MG63 (cell line): ENCODE measurements around the gene ISCA2. TPM values are rescaled to one million over a fixed set of nuclear protein-coding genes. Genes with fewer than 3 reads are reported as not detected.
A peak's percentile ranks its signal among the peaks of the same experiment; 100 is the strongest.
"Not testable (repeated sequence)": the region's sequence is repeated elsewhere in the genome, so short reads cannot be mapped to it uniquely, and the experiment has no call there.

Experiments used
- DNase-seq: peaks from one replicate; pipeline ENCODE4 v3.0.0-alpha.2; 2020
- H3K27me3 ChIP-seq: fragments of 250-450 bp; sonication (Bioruptor Pico); 2 replicates; pipeline ENCODE4 v1.5.1; 2020; ENCODE audit warnings: mild to moderate bottlenecking, moderate library complexity
- H3K36me3 ChIP-seq: fragments of 250-450 bp; sonication (Bioruptor Pico); 2 replicates; pipeline ENCODE4 v1.5.1; 2020; ENCODE audit warnings: mild to moderate bottlenecking, moderate library complexity
- H3K4me3 ChIP-seq: fragments of 250-450 bp; sonication (Bioruptor Pico); 2 replicates; pipeline ENCODE4 v1.5.1; 2020; ENCODE audit warnings: mild to moderate bottlenecking, moderate library complexity
- H3K9me3 ChIP-seq: fragments of 250-450 bp; sonication (Bioruptor Pico); 2 replicates; pipeline ENCODE4 v1.5.1; 2020; ENCODE audit warnings: mild to moderate bottlenecking, moderate library complexity
- total RNA-seq: library from RNA; depleted of rRNA; stranded (reverse); fragments of >200 nt; shearing (Covaris generic); gene quantifications from 2 replicates; pipeline ENCODE4 v1.2.3, GENCODE V29; 2014; ENCODE audit warnings: low replicate concordance; rRNA removed

The ISCA2 gene, protein sequence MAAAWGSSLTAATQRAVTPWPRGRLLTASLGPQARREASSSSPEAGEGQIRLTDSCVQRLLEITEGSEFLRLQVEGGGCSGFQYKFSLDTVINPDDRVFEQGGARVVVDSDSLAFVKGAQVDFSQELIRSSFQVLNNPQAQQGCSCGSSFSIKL
- total RNA-seq, result 12.7 and 31.6 TPM in 2 replicates

DNA sequence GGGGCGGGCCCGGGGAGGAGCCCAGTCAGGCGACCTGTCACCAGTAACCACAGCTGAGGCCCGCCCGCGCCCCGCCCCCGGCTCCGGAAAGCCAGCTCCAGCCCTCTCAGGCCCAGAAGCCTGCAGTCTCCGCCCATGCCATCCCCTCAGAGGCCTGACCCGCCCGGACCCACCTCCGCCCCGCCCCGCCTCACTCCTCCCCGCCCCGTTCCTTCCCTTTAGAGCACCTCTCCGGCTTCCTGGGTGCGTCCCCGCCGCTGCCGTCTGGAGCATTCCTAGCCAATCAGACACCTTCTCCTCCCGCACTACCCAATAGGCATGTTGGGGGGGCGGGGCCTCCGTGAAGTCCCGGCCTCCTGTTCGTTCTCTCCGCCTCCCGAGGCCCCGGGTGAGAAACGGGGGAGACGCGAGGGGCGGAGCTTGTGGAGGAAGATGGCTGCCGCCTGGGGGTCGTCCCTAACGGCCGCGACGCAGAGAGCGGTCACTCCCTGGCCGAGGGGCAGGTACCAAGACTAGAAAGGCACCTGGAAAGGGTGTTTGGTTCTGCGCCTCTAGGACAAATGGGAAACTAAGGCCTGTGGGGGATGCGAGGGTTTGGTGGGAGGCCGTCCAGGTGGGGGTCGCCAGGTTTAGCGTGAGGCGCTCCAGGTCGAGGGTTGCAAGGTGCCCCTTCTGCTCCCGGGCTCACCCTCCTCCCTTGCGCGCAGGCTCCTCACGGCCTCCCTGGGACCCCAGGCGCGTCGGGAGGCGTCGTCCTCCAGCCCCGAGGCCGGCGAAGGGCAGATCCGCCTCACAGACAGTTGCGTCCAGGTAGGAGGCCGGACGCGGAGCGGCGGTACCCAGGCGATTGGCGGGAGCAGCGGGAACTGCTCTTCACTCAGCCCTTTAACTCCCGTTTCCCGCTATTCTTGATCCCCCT, at the start of gene ISCA2:
TSS of gene ISCA2 (plus strand) at position 423 of the 919 bp plus-strand sequence. CDS start at position 433, 10 bp downstream.
- H3K27me3 ChIP-seq, result no peaks in the 10 kb centered on the region
- H3K4me3 ChIP-seq, result peak within 1 kb of the TSS; percentile 87
- no peaks in the 10 kb centered on the region for H3K9me3 ChIP-seq
- H3K36me3 ChIP-seq, result no peaks in the 10 kb centered on the region
- peak; percentile 97 for DNase-seq

- Histone ChIP-seq H3K4me3 (no peak overlapping the region), H3K9me3 (no peaks in the 10 kb centered on the region), H3K36me3 (no peaks in the 10 kb centered on the region), H3K27me3 (no peaks in the 10 kb centered on the region)
- DNase-seq, result no peak
These were observed 48.7 kb upstream of the ISCA2 start for GRCh38 chr14:74444866-74445265.

DNA sequence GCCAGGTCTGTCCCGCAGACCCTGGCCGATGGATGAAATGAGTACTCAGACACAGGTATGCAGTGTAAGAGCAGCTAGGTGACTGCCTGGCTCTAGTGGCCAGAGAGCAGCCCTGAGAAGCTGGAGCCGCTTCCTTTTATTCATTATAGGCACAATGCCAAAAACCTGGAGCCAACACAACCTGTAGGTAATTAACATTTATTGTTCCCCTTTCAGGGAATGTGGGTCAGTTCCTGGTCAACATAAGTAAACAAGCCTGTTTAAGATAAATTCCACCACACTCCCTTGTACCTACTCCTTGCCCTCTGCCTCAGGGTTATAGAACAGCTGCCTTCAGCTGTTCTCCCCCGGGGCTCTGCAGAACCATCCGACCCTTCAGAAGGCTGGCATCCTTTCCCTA, 39.2 kb upstream of the ISCA2 start:
- not testable (repeated sequence) for H3K4me3 ChIP-seq, H3K36me3 ChIP-seq, H3K27me3 ChIP-seq, H3K9me3 ChIP-seq, DNase-seq

GRCh38 chr14:74456684-74457564, 36.6 kb upstream of the ISCA2 start:
- Histone ChIP-seq H3K9me3 (no peaks in the 10 kb centered on the region), H3K4me3 (no peak overlapping the region), H3K27me3 (no peaks in the 10 kb centered on the region), H3K36me3 (no peaks in the 10 kb centered on the region)
- DNase-seq, result no peak

DNA sequence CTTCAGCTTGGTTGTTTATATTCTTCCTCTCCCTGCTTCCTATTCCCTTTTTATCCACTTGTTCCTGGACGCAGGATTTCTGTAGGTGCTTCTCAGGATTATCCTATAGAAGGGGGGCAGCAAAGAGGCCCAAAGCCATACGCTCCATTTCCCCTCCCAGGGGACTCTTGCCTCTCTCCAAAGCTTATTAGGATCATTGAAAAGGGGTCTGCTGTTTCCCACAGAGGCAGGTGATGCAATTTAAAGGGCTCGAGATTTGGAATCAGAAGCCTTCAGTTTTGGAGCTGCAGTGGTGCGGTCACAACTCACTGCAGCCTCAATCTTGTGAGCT, 36.0 kb upstream of the ISCA2 start:
- Histone ChIP-seq H3K27me3 (no peaks in the 10 kb centered on the region), H3K4me3 (no peak overlapping the region), H3K9me3 (no peaks in the 10 kb centered on the region), H3K36me3 (no peaks in the 10 kb centered on the region)
- DNase-seq, result no peak

DNA sequence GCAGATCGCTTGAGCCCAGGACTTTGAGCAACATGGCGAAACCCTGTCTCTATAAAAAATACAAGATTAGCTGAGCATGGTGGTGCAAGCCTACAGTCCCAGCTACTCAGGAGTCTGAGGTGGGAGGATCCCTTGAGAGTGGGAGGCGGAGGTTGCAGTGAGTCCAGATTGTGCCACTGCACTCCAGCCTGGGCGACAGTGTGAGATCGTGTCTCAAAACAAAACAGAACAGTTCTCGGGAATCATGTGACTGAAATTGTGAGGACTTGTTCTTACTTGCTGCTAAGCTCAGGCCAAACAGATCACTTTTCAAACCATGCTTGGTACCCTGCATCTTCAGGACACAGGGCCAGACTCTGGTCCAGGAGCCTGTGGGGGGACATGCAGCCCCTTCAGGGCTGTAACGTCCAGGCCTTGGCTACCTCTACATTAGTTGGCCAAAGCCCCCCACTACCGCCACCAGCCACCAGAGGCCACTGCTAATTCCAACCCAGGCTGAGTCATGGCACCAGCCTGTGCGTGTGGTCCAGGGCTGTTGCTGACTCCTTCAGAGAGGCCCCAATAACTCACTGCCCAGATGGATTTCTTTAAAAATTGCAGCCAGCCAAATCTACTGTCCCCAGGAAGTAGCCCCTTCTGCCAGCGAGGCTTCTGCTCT, 34.1 kb upstream of the ISCA2 start:
- no peaks in the 10 kb centered on the region for H3K36me3 ChIP-seq
- no peak overlapping the region for H3K4me3 ChIP-seq
- H3K27me3 ChIP-seq, result no peaks in the 10 kb centered on the region
- H3K9me3 ChIP-seq, result no peaks in the 10 kb centered on the region
- DNase-seq, result peak; percentile 69

- DNase-seq, result no peak
- Histone ChIP-seq H3K36me3 (no peaks in the 10 kb centered on the region), H3K9me3 (no peaks in the 10 kb centered on the region), H3K27me3 (no peaks in the 10 kb centered on the region), H3K4me3 (no peak overlapping the region)
These were observed 33.6 kb upstream of the ISCA2 start for GRCh38 chr14:74459976-74460375.

DNA sequence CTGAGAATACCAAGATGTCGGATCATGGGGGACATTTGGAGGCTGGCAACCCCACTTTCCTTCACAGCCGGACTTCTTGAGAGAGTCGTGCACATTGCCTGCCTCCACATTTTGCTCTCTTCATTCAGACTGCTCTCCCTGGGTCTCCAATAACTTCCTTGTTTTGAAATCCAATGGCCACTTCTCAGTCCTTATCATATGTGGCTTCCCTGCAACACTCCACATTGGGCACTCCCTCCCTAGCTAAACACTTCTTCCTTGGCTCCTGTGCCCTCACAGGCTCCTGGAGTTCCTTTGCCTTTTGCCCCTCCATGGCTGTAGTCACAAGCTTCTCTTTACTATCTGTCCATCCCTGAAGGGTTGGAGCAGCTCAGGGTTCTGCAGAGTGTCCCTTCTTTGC, 30.6 kb upstream of the ISCA2 start:
- H3K9me3 ChIP-seq, result no peaks in the 10 kb centered on the region
- DNase-seq, result no peak
- H3K4me3 ChIP-seq, result no peak overlapping the region
- no peaks in the 10 kb centered on the region for H3K36me3 ChIP-seq
- no peaks in the 10 kb centered on the region for H3K27me3 ChIP-seq

DNA sequence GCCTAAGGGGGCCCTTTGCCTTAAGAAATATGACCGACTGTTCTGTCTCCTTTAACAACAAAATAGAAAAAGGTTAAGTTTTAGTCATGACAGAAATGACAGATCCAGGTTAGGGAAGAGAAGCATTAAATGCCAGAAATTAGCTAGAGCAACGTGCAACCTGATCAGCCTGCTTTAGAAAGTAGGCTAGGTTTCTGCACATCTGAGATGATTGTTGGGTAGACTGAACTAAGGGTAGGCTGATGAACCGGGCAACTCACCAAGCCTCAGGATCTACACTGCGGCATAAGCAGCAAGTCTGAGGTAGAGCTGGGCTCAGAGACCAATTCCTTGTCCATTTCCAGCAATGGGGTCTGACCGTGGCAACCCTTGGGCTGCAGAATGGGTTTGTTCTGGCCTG, 29.9 kb upstream of the ISCA2 start:
- no peaks in the 10 kb centered on the region for H3K9me3 ChIP-seq
- DNase-seq, result no peak
- H3K4me3 ChIP-seq, result no peak overlapping the region
- H3K27me3 ChIP-seq, result no peaks in the 10 kb centered on the region
- no peaks in the 10 kb centered on the region for H3K36me3 ChIP-seq

GRCh38 chr14:74464785-74465184, 28.8 kb upstream of the ISCA2 start:
- Histone ChIP-seq H3K27me3 (no peaks in the 10 kb centered on the region), H3K9me3 (no peaks in the 10 kb centered on the region), H3K4me3 (no peak overlapping the region), H3K36me3 (no peaks in the 10 kb centered on the region)
- no peak for DNase-seq

- Histone ChIP-seq H3K9me3 (no peaks in the 10 kb centered on the region), H3K4me3 (no peak overlapping the region), H3K36me3 (no peaks in the 10 kb centered on the region), H3K27me3 (no peaks in the 10 kb centered on the region)
- no peak for DNase-seq
These were observed 28.2 kb upstream of the ISCA2 start for GRCh38 chr14:74465335-74465734.

DNA sequence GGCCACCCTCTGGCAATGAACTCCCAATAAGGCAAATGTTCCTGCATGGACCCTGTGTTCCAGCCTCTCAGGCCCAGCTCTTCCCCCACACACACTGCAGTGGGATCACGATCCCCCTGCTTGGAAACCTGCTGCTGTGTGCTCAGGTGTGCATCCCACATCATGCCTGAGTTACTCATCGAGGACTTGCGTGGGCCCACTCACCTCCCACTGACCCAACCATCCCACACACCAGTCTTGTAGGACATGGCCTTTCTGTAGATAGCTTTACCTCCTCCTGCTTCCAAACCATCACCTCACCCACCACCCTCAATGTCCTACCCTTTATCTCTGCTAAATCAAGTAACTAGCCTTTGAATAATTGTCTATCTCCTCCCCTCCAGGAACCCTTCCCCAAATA, 25.1 kb upstream of the ISCA2 start:
- Histone ChIP-seq H3K27me3 (no peaks in the 10 kb centered on the region), H3K4me3 (no peak overlapping the region), H3K36me3 (no peaks in the 10 kb centered on the region)

GRCh38 chr14:74469548-74470518, 23.7 kb upstream of the ISCA2 start:
- DNase-seq, result peak; percentile 53
- no peak overlapping the region for H3K4me3 ChIP-seq

More for the DNA sequence above, 25.1 kb upstream of the ISCA2 start:
- no peaks in the 10 kb centered on the region for H3K9me3 ChIP-seq
- no peak for DNase-seq

GRCh38 chr14:74472601-74473000, 21.0 kb upstream of the ISCA2 start:
- Histone ChIP-seq H3K36me3 (no peaks in the 10 kb centered on the region), H3K4me3 (no peak overlapping the region), H3K27me3 (no peaks in the 10 kb centered on the region), H3K9me3 (no peaks in the 10 kb centered on the region)
- no peak for DNase-seq

More at GRCh38 chr14:74469548-74470518, 23.7 kb upstream of the ISCA2 start:
- no peaks in the 10 kb centered on the region for H3K27me3 ChIP-seq
- no peaks in the 10 kb centered on the region for H3K36me3 ChIP-seq
- H3K9me3 ChIP-seq, result no peaks in the 10 kb centered on the region

GRCh38 chr14:74474376-74474775, 19.2 kb upstream of the ISCA2 start:
- no peak for DNase-seq
- H3K4me3 ChIP-seq, result no peak overlapping the region
- H3K27me3 ChIP-seq, result no peaks in the 10 kb centered on the region
- H3K9me3 ChIP-seq, result no peaks in the 10 kb centered on the region
- H3K36me3 ChIP-seq, result no peaks in the 10 kb centered on the region

DNA sequence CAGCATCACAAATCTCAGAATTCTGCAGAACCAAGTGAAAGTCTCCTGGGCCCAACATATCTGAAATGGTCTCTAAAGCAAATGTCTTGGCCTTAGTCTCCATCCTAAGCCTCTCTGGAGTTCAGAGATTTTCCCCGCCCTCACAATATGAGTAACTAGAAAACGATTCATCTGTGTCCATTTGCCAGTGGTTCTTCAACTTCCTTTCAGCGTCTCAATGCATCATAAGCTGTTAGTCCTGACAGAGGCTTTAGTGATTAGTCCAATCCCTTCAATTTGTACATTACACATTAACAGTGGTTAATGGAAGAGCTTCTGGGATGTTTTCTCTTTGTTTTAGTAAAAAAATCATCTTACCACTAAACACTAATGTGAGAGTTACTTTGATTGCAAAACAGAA, 17.9 kb upstream of the ISCA2 start:
- DNase-seq, result peak; percentile 20
- H3K4me3 ChIP-seq, result no peak overlapping the region
- no peaks in the 10 kb centered on the region for H3K27me3 ChIP-seq
- H3K9me3 ChIP-seq, result no peaks in the 10 kb centered on the region
- no peaks in the 10 kb centered on the region for H3K36me3 ChIP-seq
